HCT116 (cell line): Measurements from ENCODE around the gene POLR1B. TPM values are rescaled to one million over a fixed set of nuclear protein-coding genes. Genes with fewer than 3 reads are reported as not detected.

Experiments
- ATAC-seq: fragments of 200-7000 bp; cut with Tn5 transposase; 2 replicates; pipeline ENCODE4 v1.9.1; 2020; ENCODE audit warnings: mild to moderate bottlenecking, moderate library complexity
- BruUV-seq: library from RNA; stranded (reverse); fragments of 400-500 nt; replicated peaks from 2 replicates; lab custom pipeline; 2021; lab: Mats Ljungman, UMichigan
- CTCF ChIA-PET: fragments of 300-600 bp; sonication (Branson Sonifier 250); formaldehyde crosslinking; loops from one replicate; lab custom pipeline; 2021; ENCODE audit warnings: antibody characterized with exemption; lab: Charles Lee
- POLR2A ChIA-PET: fragments of 300-600, 350-600 bp; sonication (Branson Sonifier 250); formaldehyde crosslinking; loops from one replicate; lab custom pipeline; 2021; ENCODE audit warnings: antibody characterized with exemption; lab: Charles Lee
- RAD21 ChIA-PET, 2 experiments: fragments of 300-600 bp; sonication (Branson Sonifier 250); formaldehyde crosslinking; loops; one replicate each; lab custom pipeline; 2023; ENCODE audit warnings: low total read pairs in 2 of 2; ENCODE audit not compliant: uncharacterized antibody in 2 of 2, unreplicated experiment in 2 of 2, low non-redundant PET in 1 of 2; lab: Charles Lee
- DNase-seq: peaks from one replicate; pipeline ENCODE4 v3.0.0-alpha.2; 2010; ENCODE audit warnings: low read depth, low spot score
- H2AFZ ChIP-seq: fragments of 200-600 bp; shearing (Covaris generic), sonication (generic); 2 replicates; pipeline ENCODE4 v1.6.1; 2017; ENCODE audit warnings: low read depth, mixed run types, mixed read lengths, antibody characterized with exemption, low read length; ENCODE audit not compliant: poor library complexity, severe bottlenecking
- H3K27ac ChIP-seq: 2 replicates; pipeline ENCODE4 v1.5.1; 2012; ENCODE audit warnings: low read depth, low read length
- H3K27me3 ChIP-seq: fragments of 200-600 bp; sonication (generic); 2 replicates; pipeline ENCODE4 v1.6.1; 2016; ENCODE audit warnings: mixed run types, low read length, mixed read lengths; ENCODE audit not compliant: insufficient read depth
- H3K36me3 ChIP-seq, 2 experiments: fragments of 200-500 bp in 1 of 2; fragments of 200-600 bp in 1 of 2; sonication (Bioruptor generic) in 1 of 2; sonication (generic) in 1 of 2; 2 replicates each; pipeline versions ENCODE4 v1.5.1 to v1.6.1; 2014 to 2016; ENCODE audit warnings: low read length in 2 of 2, inconsistent platforms in 1 of 2, mixed read lengths in 1 of 2, mixed run types in 1 of 2; ENCODE audit not compliant: insufficient read depth in 2 of 2, control insufficient read depth in 1 of 2
- H3K4me1 ChIP-seq, 2 experiments: fragments of 200-600 bp in 1 of 2; sonication (generic) in 1 of 2; 2 replicates each; pipeline versions ENCODE4 v1.5.1 to v1.6.1; 2012 to 2017; ENCODE audit warnings: low read length in 2 of 2, inconsistent platforms in 1 of 2, mild to moderate bottlenecking in 1 of 2, mixed read lengths in 1 of 2, mixed run types in 1 of 2, moderate library complexity in 1 of 2; ENCODE audit not compliant: insufficient read depth in 2 of 2, control insufficient read depth in 1 of 2
- H3K4me2 ChIP-seq: fragments of 200-600 bp; sonication (generic); 2 replicates; pipeline ENCODE4 v1.6.1; 2017; ENCODE audit warnings: mixed run types, low read length, mixed read lengths
- H3K4me3 ChIP-seq, 2 experiments: fragments of 200-600 bp in 1 of 2; sonication (generic) in 1 of 2; replicated peaks in 1 of 2; 2 replicates each; pipeline ENCODE4 v1.5.1; 2011 to 2016; ENCODE audit warnings: low read length in 2 of 2, control low read depth in 1 of 2, low read depth in 1 of 2, mild to moderate bottlenecking in 1 of 2, mixed read lengths in 1 of 2, mixed run types in 1 of 2
- H3K79me2 ChIP-seq: fragments of 200-600 bp; sonication (generic); 2 replicates; pipeline ENCODE4 v1.6.1; 2017; ENCODE audit warnings: mild to moderate bottlenecking, mixed run types, low read length, moderate library complexity, mixed read lengths; ENCODE audit not compliant: insufficient read depth
- H3K9ac ChIP-seq: fragments of 200-600 bp; sonication (generic); 2 replicates; pipeline ENCODE4 v1.6.1; 2016; ENCODE audit warnings: low read length, mixed read lengths
- H3K9me2 ChIP-seq: fragments of 200-600 bp; sonication (generic), shearing (Covaris generic); 2 replicates; pipeline ENCODE4 v1.6.1; 2017; ENCODE audit warnings: mixed run types, mild to moderate bottlenecking, moderate library complexity; ENCODE audit not compliant: insufficient read depth
- H3K9me3 ChIP-seq, 2 experiments: fragments of 200-500 bp in 1 of 2; fragments of 200-600 bp in 1 of 2; sonication (Bioruptor generic) in 1 of 2; sonication (generic) in 1 of 2; 2 replicates each; pipeline ENCODE4 v1.6.1; 2014 to 2017; ENCODE audit warnings: low read length in 2 of 2, mixed read lengths in 2 of 2, inconsistent platforms in 1 of 2, low read depth in 1 of 2, mild to moderate bottlenecking in 1 of 2, mixed run types in 1 of 2, moderate library complexity in 1 of 2; ENCODE audit not compliant: control insufficient read depth in 1 of 2, insufficient read depth in 1 of 2
- H4K20me1 ChIP-seq: fragments of 200-600 bp; sonication (generic), shearing (Covaris generic); 2 replicates; pipeline ENCODE4 v1.6.1; 2017; ENCODE audit warnings: mixed run types, mild to moderate bottlenecking, moderate library complexity; ENCODE audit not compliant: insufficient read depth
- EGR1 ChIP-seq: IDR thresholded peaks from 2 replicates; pipeline ENCODE4 v1.6.1; 2012; ENCODE audit warnings: low read depth
- ELF1 ChIP-seq: IDR thresholded peaks from 2 replicates; pipeline ENCODE4 v1.6.1; 2012; ENCODE audit warnings: low read depth, borderline replicate concordance
- EZH2 ChIP-seq: fragments of 200-600 bp; sonication (generic); IDR thresholded peaks from 2 replicates; pipeline ENCODE4 v1.6.1; 2017; ENCODE audit warnings: antibody characterized with exemption, mixed run types
- EZH2phosphoT487 ChIP-seq: fragments of 200-600 bp; IDR thresholded peaks from 2 replicates; pipeline ENCODE4 v1.6.1; 2018; ENCODE audit warnings: antibody characterized with exemption, borderline replicate concordance
- JUND ChIP-seq: IDR thresholded peaks from 2 replicates; pipeline ENCODE4 v1.6.1; 2012
- POLR2A ChIP-seq: IDR thresholded peaks from 2 replicates; pipeline ENCODE4 v1.7.0; 2011; ENCODE audit warnings: borderline replicate concordance; ENCODE audit not compliant: insufficient read depth, insufficient read length; ENCODE audit errors: extremely low read depth
- RAD21 ChIP-seq: IDR thresholded peaks from 2 replicates; pipeline ENCODE4 v1.6.1; 2012; ENCODE audit warnings: low read depth, mild to moderate bottlenecking
- SIN3A ChIP-seq: IDR thresholded peaks from 2 replicates; pipeline ENCODE4 v1.6.1; 2012; ENCODE audit warnings: low read depth
- SRF ChIP-seq: IDR thresholded peaks from 2 replicates; pipeline ENCODE4 v1.6.1; 2012; ENCODE audit warnings: low read depth
- TCF7L2 ChIP-seq: IDR thresholded peaks from 2 replicates; pipeline ENCODE4 v1.7.0; 2011; ENCODE audit warnings: borderline replicate concordance, inconsistent platforms; ENCODE audit not compliant: insufficient read depth, insufficient read length; ENCODE audit errors: extremely low read depth
- YY1 ChIP-seq: IDR thresholded peaks from 2 replicates; pipeline ENCODE4 v1.6.1; 2011; ENCODE audit warnings: low read length, low read depth, moderate library complexity, mild to moderate bottlenecking; ENCODE audit not compliant: insufficient replicate concordance; ENCODE audit errors: extremely low read depth
- ZFX ChIP-seq: fragments of 450-650 bp; IDR thresholded peaks from 2 replicates; pipeline ENCODE4 v1.6.1; 2017
- ZNF274 ChIP-seq: fragments of 200-500 bp; sonication (Bioruptor generic); IDR thresholded peaks from 2 replicates; pipeline ENCODE4 v1.6.1; 2014; ENCODE audit warnings: mild to moderate bottlenecking, low read depth, low read length, inconsistent platforms
- intact Hi-C: fragments of 100-400 bp; cut with micrococcal nuclease; formaldehyde crosslinking; loops from 2 replicates; pipeline ENCODE4 v1.10.0; 2022
- total RNA-seq: library from RNA; stranded (reverse); gene quantifications from one replicate; pipeline ENCODE4 v1.2.1, GENCODE V29; 2021; ENCODE audit not compliant: unreplicated experiment
- TF ChIP-seq, protein P1 (sequence below), 3 experiments: fragments of 200-600 bp in 1 of 3; sonication (generic) in 1 of 3; IDR thresholded peaks in 2 of 3; conservative IDR thresholded peaks in 1 of 3; 2 replicates each; pipeline ENCODE4 v1.5.1; 2012 to 2017; ENCODE audit warnings: low read depth in 2 of 3, low read length in 2 of 3, antibody characterized with exemption in 1 of 3, borderline replicate concordance in 1 of 3, control low read depth in 1 of 3, mild to moderate bottlenecking in 1 of 3, mixed read lengths in 1 of 3, mixed run types in 1 of 3, moderate library complexity in 1 of 3; ENCODE audit not compliant: insufficient read depth in 1 of 3
- TF ChIP-seq, protein P2 (sequence below): IDR thresholded peaks from 2 replicates; pipeline ENCODE4 v1.6.1; 2012; ENCODE audit warnings: low read depth
- TF ChIP-seq, protein P3 (sequence below): IDR thresholded peaks from 2 replicates; pipeline ENCODE4 v1.6.1; 2012

The POLR1B gene
- total RNA-seq, 1 experiment from 2014 or later = 57.7 TPM

DNA sequence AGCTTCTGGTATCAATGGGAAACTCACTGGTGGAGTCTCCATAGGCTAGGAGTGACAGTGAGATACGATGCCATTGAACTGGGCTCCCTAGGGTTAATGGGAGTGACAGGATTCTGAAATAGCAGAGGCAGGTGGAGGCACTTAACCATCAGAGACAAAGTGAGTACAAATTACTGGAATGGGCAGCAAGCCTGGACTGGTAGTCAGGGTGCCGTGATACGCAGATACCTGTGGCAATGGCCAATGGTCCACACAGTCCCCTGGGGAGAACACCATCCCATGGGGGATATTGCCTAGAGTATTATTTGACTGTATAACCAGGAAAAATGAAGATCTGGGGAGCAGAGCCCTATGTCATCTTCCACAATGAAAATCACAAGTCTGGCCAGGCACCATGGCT is 59.5 kb downstream of the POLR1B start:
- no peak for ATAC-seq
- no peak overlapping the region for H3K4me3 ChIP-seq
- no peak overlapping the region for H3K4me2 ChIP-seq
- H3K4me1 ChIP-seq = peaks cover 3 to 12% of the 10 kb centered on the region in 2 experiments; a peak in 3 of 4 replicates
- no TSS peak for BruUV-seq
- H3K27ac ChIP-seq = no peak overlapping the region
- peaks cover 0 to 3% of the 10 kb centered on the region in 2 experiments; a peak in 1 of 4 replicates for H3K9me3 ChIP-seq
- no peaks in the 10 kb centered on the region for H3K36me3 ChIP-seq
- H3K9me2 ChIP-seq = no peaks in the 10 kb centered on the region
- ChIA-PET CTCF (interaction anchor here (7.0 kb wide), 1 partner anchor 124 kb away, joined by 71 read pairs; no protein-coding TSS in a partner anchor), POLR2A (no interaction called here), RAD21 (interaction anchor here (1.4 to 3.1 kb wide), 2 partner anchors 124 to 125 kb away, joined by 4 to 17 read pairs; no protein-coding TSS in a partner anchor)
- no peak overlapping the region for H3K9ac ChIP-seq
- no peak for TF ChIP-seq POLR2A
- TF ChIP-seq EZH2phosphoT487 = no peak
- no peak for TF ChIP-seq EZH2
- no peak for TF ChIP-seq EGR1
- TF ChIP-seq JUND = no peak
- no peak for TF ChIP-seq ZFX
- TF ChIP-seq RAD21 = no peak
- no peak for TF ChIP-seq SRF
- TF ChIP-seq, protein P1, sequence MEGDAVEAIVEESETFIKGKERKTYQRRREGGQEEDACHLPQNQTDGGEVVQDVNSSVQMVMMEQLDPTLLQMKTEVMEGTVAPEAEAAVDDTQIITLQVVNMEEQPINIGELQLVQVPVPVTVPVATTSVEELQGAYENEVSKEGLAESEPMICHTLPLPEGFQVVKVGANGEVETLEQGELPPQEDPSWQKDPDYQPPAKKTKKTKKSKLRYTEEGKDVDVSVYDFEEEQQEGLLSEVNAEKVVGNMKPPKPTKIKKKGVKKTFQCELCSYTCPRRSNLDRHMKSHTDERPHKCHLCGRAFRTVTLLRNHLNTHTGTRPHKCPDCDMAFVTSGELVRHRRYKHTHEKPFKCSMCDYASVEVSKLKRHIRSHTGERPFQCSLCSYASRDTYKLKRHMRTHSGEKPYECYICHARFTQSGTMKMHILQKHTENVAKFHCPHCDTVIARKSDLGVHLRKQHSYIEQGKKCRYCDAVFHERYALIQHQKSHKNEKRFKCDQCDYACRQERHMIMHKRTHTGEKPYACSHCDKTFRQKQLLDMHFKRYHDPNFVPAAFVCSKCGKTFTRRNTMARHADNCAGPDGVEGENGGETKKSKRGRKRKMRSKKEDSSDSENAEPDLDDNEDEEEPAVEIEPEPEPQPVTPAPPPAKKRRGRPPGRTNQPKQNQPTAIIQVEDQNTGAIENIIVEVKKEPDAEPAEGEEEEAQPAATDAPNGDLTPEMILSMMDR (IDR thresholded peaks at IDR 0.05 in 2 of 3, conservative IDR thresholded peaks at IDR 0.05 in 1 of 3; ENCODE audit: borderline replicate concordance in 1 of 3, insufficient read depth in 1 of 3, low read depth in 2 of 3, low read length in 2 of 3) = no peak
- TF ChIP-seq YY1 = no peak
- TF ChIP-seq, protein P2, sequence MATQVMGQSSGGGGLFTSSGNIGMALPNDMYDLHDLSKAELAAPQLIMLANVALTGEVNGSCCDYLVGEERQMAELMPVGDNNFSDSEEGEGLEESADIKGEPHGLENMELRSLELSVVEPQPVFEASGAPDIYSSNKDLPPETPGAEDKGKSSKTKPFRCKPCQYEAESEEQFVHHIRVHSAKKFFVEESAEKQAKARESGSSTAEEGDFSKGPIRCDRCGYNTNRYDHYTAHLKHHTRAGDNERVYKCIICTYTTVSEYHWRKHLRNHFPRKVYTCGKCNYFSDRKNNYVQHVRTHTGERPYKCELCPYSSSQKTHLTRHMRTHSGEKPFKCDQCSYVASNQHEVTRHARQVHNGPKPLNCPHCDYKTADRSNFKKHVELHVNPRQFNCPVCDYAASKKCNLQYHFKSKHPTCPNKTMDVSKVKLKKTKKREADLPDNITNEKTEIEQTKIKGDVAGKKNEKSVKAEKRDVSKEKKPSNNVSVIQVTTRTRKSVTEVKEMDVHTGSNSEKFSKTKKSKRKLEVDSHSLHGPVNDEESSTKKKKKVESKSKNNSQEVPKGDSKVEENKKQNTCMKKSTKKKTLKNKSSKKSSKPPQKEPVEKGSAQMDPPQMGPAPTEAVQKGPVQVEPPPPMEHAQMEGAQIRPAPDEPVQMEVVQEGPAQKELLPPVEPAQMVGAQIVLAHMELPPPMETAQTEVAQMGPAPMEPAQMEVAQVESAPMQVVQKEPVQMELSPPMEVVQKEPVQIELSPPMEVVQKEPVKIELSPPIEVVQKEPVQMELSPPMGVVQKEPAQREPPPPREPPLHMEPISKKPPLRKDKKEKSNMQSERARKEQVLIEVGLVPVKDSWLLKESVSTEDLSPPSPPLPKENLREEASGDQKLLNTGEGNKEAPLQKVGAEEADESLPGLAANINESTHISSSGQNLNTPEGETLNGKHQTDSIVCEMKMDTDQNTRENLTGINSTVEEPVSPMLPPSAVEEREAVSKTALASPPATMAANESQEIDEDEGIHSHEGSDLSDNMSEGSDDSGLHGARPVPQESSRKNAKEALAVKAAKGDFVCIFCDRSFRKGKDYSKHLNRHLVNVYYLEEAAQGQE = no peak
- TF ChIP-seq, protein P3, sequence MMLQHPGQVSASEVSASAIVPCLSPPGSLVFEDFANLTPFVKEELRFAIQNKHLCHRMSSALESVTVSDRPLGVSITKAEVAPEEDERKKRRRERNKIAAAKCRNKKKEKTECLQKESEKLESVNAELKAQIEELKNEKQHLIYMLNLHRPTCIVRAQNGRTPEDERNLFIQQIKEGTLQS = no peak
- TF ChIP-seq SIN3A = no peak
- no peak for TF ChIP-seq ELF1
- no peak for TF ChIP-seq TCF7L2
- TF ChIP-seq ZNF274 = no peak
- DNase-seq = no peak
- H4K20me1 ChIP-seq = no peaks in the 10 kb centered on the region
- no peaks in the 10 kb centered on the region for H3K27me3 ChIP-seq
- intact Hi-C loops = loop anchor here (5.0 kb wide), 1 partner anchor 286 kb away; no protein-coding TSS in a partner anchor
- no peak overlapping the region for H2AFZ ChIP-seq
- H3K79me2 ChIP-seq = no peaks in the 10 kb centered on the region
